WI38 (cell line): ENCODE data around the gene KANSL1L.
A peak's percentile ranks its signal among the peaks of the same experiment; 100 is the strongest.

Experiments used
- H3K4me3 ChIP-seq: 2 replicates; pipeline ENCODE4 v1.5.1; 2011; ENCODE audit warnings: low read depth, mild to moderate bottlenecking, control low read depth, low read length
- CTCF ChIP-seq: IDR thresholded peaks from 2 replicates; pipeline ENCODE4 v1.5.1; 2012; ENCODE audit warnings: low read depth, mild to moderate bottlenecking, control low read depth, low read length

The KANSL1L gene

GRCh38 chr2:210171309-210172218, at the start of gene KANSL1L:
Gene KANSL1L (minus strand): TSS chr2:210171409. CDS start chr2:210154582, 16,827 bp downstream.
- no peak for TF ChIP-seq CTCF
- H3K4me3 ChIP-seq, result peak within 1 kb of the TSS; percentile 78

DNA sequence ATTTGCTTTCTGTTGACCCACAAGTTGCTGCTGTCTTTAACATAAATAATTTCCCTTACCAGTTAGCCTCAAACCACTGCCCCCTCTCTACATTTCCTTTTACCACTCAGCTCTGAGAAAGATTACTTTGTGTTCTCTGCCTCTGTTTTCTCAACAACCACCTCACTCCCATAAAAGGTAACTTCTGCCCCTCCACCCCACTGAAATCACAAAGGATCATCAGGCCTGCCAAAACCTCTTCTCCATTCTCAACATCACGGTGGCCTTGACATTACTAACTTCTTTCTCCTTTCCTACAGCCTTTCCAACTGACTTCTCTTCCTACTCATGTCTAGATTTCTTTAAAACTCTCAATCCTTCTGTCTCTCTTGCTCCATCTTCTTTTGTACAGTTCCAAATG, 43.9 kb upstream of the KANSL1L start:
- no peak for TF ChIP-seq CTCF
- no peak overlapping the region for H3K4me3 ChIP-seq

- TF ChIP-seq CTCF, result no peak
- no peak overlapping the region for H3K4me3 ChIP-seq
Observed at GRCh38 chr2:210210185-210210584, 39.0 kb upstream of the KANSL1L start.

DNA sequence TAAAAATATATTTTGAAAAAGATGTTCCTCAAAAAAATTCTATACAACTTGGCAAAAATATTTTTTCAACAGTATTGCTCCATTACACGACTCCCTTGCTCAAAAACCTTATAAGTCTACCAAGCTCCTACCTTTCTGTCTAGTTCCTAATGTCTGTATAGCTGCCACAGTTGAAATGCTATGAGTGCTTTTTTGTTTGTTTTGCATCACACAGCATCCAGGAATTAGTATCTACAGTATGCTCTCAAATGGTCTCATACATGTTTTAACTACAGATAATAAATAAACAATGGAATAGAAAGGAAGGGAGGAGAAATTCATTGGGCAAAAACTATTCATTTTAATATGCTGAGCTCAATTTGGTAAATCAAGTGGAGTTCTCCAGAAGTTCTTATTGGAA, 36.7 kb upstream of the KANSL1L start:
- TF ChIP-seq CTCF, result no peak
- no peak overlapping the region for H3K4me3 ChIP-seq

DNA sequence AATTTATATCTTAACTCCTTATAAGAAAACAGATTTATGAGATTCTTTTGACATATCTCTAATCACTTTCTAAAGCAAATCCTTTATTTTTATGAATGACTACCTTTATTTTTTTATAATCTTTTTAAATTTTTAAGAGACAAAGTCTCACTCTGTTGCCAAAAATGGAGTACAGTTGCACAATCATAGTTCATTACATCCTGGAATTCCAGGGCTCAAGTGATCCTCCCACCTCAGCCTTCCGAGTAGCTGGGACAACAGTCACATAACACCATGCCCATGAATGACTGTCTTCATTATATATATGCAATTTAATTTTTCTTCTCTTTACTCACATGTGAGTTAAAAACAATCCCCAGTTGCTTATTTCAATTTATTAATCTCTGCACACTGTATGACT, 32.3 kb upstream of the KANSL1L start:
- no peak overlapping the region for H3K4me3 ChIP-seq
- no peak for TF ChIP-seq CTCF

- no peak for TF ChIP-seq CTCF
- H3K4me3 ChIP-seq, result no peak overlapping the region
Observed at GRCh38 chr2:210203147-210203546, 31.9 kb upstream of the KANSL1L start.

DNA sequence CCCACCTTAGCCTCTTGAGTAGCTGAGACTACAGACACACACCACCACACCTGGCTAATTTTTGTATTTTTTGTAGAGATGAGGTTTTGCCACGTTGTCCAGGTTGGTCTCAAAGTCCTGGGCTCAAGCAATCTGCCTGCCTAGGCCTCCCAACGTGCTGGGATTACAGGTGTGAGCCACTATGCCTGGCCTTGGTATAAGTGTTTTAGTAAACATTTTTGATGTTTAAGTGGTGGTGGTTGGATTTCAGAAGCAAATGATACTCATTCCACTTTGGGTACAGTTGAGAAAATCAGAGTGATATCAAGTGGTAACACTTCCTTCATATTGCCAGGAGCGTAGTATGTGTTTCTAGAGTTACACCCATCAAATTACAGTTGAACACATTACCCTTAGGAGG, 28.6 kb upstream of the KANSL1L start:
- no peak for TF ChIP-seq CTCF
- H3K4me3 ChIP-seq, result no peak overlapping the region
